SK-N-SH (cell line): ENCODE results near the gene PAM. TPM values are rescaled to one million over a fixed set of nuclear protein-coding genes. Genes with fewer than 3 reads are reported as not detected.

Source experiments
- CTCF ChIA-PET: fragments of 300-600, 350-600 bp; formaldehyde crosslinking; extraction: SDS; loops from one replicate; lab custom pipeline; 2021; lab: Yijun Ruan, JAX
- POLR2A ChIA-PET: fragments of 350-600 bp; sonication (Branson Sonifier 250); formaldehyde crosslinking; extraction: SDS; loops from one replicate; lab custom pipeline; 2020; ENCODE audit warnings: antibody characterized with exemption, inconsistent platforms; lab: Yijun Ruan, JAX
- DNase-seq: peaks from one replicate; pipeline ENCODE4 v3.0.0; 2012
- H2AFZ ChIP-seq: fragments of 200-600 bp; sonication (generic); 2 replicates; pipeline ENCODE4 v1.8.1; 2016; ENCODE audit warnings: antibody characterized with exemption, mild to moderate bottlenecking, low read depth
- H3F3A ChIP-seq: fragments of 200-600 bp; sonication (generic); replicated peaks from 2 replicates; pipeline ENCODE3; 2016; ENCODE audit warnings: antibody characterized with exemption, mild to moderate bottlenecking; ENCODE audit not compliant: insufficient read depth
- H3K27ac ChIP-seq, 2 experiments: fragments of 200-500 bp in 1 of 2; fragments of 200-600 bp in 1 of 2; sonication (Bioruptor generic) in 1 of 2; sonication (generic), shearing (Covaris generic) in 1 of 2; 2 replicates each; pipeline versions ENCODE4 v1.5.1 to v1.6.1; 2014 to 2016; ENCODE audit warnings: low read depth in 2 of 2, inconsistent platforms in 1 of 2, low read length in 1 of 2, mild to moderate bottlenecking in 1 of 2, mixed read lengths in 1 of 2
- H3K27me3 ChIP-seq: fragments of 200-600 bp; sonication (generic), shearing (Covaris generic); 2 replicates; pipeline ENCODE4 v1.6.1; 2016; ENCODE audit warnings: mixed run types; ENCODE audit not compliant: insufficient read depth
- H3K36me3 ChIP-seq, 2 experiments: fragments of 200-500 bp in 1 of 2; fragments of 200-600 bp in 1 of 2; sonication (Bioruptor generic) in 1 of 2; sonication (generic) in 1 of 2; replicated peaks in 1 of 2; 2 replicates each; pipeline versions ENCODE3 to v1.5.1; 2014 to 2016; ENCODE audit warnings: low read length in 1 of 2, mild to moderate bottlenecking in 1 of 2; ENCODE audit not compliant: insufficient read depth in 2 of 2, control insufficient read depth in 1 of 2
- H3K4me1 ChIP-seq, 2 experiments: fragments of 200-500 bp in 1 of 2; fragments of 200-600 bp in 1 of 2; sonication (Bioruptor generic) in 1 of 2; sonication (generic), shearing (Covaris generic) in 1 of 2; 2 replicates each; pipeline versions ENCODE4 v1.5.1 to v1.6.1; 2014 to 2016; ENCODE audit warnings: low read depth in 1 of 2, low read length in 1 of 2, mixed run types in 1 of 2; ENCODE audit not compliant: insufficient read depth in 2 of 2, control insufficient read depth in 1 of 2
- H3K4me2 ChIP-seq: fragments of 200-600 bp; sonication (generic), shearing (Covaris generic); 2 replicates; pipeline ENCODE4 v1.6.1; 2017; ENCODE audit warnings: mixed run types
- H3K4me3 ChIP-seq, 2 experiments: fragments of 200-500 bp in 1 of 2; fragments of 200-600 bp in 1 of 2; sonication (Bioruptor generic) in 1 of 2; sonication (generic), shearing (Covaris generic) in 1 of 2; 2 replicates each; pipeline versions ENCODE4 v1.5.1 to v1.8.1; 2014 to 2016; ENCODE audit warnings: low read depth in 2 of 2, inconsistent platforms in 1 of 2, low read length in 1 of 2, mild to moderate bottlenecking in 1 of 2, mixed read lengths in 1 of 2, moderate library complexity in 1 of 2
- H3K79me2 ChIP-seq: fragments of 200-600 bp; sonication (generic); 2 replicates; pipeline ENCODE4 v1.8.1; 2017; ENCODE audit warnings: mild to moderate bottlenecking; ENCODE audit not compliant: insufficient read depth
- H3K9ac ChIP-seq: fragments of 200-600 bp; sonication (generic); 2 replicates; pipeline ENCODE4 v1.6.1; 2017; ENCODE audit warnings: mixed run types
- H3K9me2 ChIP-seq: fragments of 200-600 bp; sonication (generic); 2 replicates; pipeline ENCODE4 v1.6.1; 2017; ENCODE audit warnings: mixed run types
- H3K9me3 ChIP-seq: fragments of 200-600 bp; sonication (generic); 2 replicates; pipeline ENCODE4 v1.6.1; 2017; ENCODE audit warnings: mixed run types, mild to moderate bottlenecking, moderate library complexity
- H4K20me1 ChIP-seq: fragments of 200-600 bp; sonication (generic); 2 replicates; pipeline ENCODE4 v1.6.1; 2017; ENCODE audit warnings: mild to moderate bottlenecking, mixed run types; ENCODE audit not compliant: insufficient read depth
- CTCF ChIP-seq: fragments of 200-600 bp; sonication (generic); IDR thresholded peaks from 2 replicates; pipeline ENCODE4 v1.6.1; 2017; ENCODE audit warnings: antibody characterized with exemption, mild to moderate bottlenecking, moderate library complexity
- ELF1 ChIP-seq: IDR thresholded peaks from 2 replicates; pipeline ENCODE4 v1.4.0; 2012
- EP300 ChIP-seq, 2 experiments: IDR thresholded peaks; 2 replicates each; pipeline versions ENCODE4 v1.4.0 to v1.6.1; 2012; ENCODE audit warnings: borderline replicate concordance in 1 of 2, low read depth in 1 of 2, low read length in 1 of 2
- EZH2phosphoT487 ChIP-seq: fragments of 200-600 bp; sonication (generic); IDR thresholded peaks from 2 replicates; pipeline ENCODE4 v1.6.1; 2017; ENCODE audit warnings: low read depth, mixed run types, mild to moderate bottlenecking, antibody characterized with exemption, moderate library complexity, borderline replicate concordance
- FOXM1 ChIP-seq: IDR thresholded peaks from 2 replicates; pipeline ENCODE4 v1.4.0; 2012; ENCODE audit warnings: low read depth, mild to moderate bottlenecking
- GABPA ChIP-seq: IDR thresholded peaks from 2 replicates; pipeline ENCODE4 v1.4.0; 2012; ENCODE audit warnings: low read depth, mild to moderate bottlenecking
- JUND ChIP-seq: IDR thresholded peaks from 2 replicates; pipeline ENCODE4 v1.4.0; 2012
- NRF1 ChIP-seq: IDR thresholded peaks from 2 replicates; pipeline ENCODE4 v1.6.1; 2012; ENCODE audit warnings: low read depth, mild to moderate bottlenecking, low read length
- RAD21 ChIP-seq: IDR thresholded peaks from 2 replicates; pipeline ENCODE4 v1.6.1; 2012; ENCODE audit warnings: mild to moderate bottlenecking, low read length
- RFX5 ChIP-seq: IDR thresholded peaks from 2 replicates; pipeline ENCODE4 v1.6.1; 2012; ENCODE audit warnings: mild to moderate bottlenecking, improper control_type of control experiment, low read length
- SIN3A ChIP-seq: IDR thresholded peaks from 2 replicates; pipeline ENCODE4 v1.6.1; 2012; ENCODE audit warnings: low read depth, mild to moderate bottlenecking, low read length, moderate library complexity, borderline replicate concordance
- TAF1 ChIP-seq: IDR thresholded peaks from 2 replicates; pipeline ENCODE4 v1.6.1; 2012; ENCODE audit warnings: low read depth, mild to moderate bottlenecking, low read length, moderate library complexity, borderline replicate concordance
- TCF12 ChIP-seq: IDR thresholded peaks from 2 replicates; pipeline ENCODE4 v1.4.0; 2012
- TEAD4 ChIP-seq: IDR thresholded peaks from 2 replicates; pipeline ENCODE4 v1.4.0; 2012; ENCODE audit warnings: mild to moderate bottlenecking, borderline replicate concordance; ENCODE audit not compliant: insufficient read depth
- USF1 ChIP-seq: IDR thresholded peaks from 2 replicates; pipeline ENCODE4 v1.4.0; 2012; ENCODE audit warnings: low read depth, borderline replicate concordance
- USF2 ChIP-seq: fragments of 150-350 bp; IDR thresholded peaks from 2 replicates; pipeline ENCODE4 v1.6.1; 2017; ENCODE audit warnings: antibody characterized with exemption, low read length, low read depth, borderline replicate concordance
- WGBS: methylation state at CpG from one replicate; pipeline ENCODE4 v1.1.6; 2017; ENCODE audit warnings: low lambda C conversion rate; 5-methylcytosine and 5-hydroxymethylcytosine counted together
- polyA plus RNA-seq, 3 experiments: library from polyadenylated mRNA; depleted of rRNA; stranded (reverse); fragments of >200 nt; gene quantifications; 2 replicates each; pipeline ENCODE4 v1.2.3, GENCODE V29; 2012

Gene PAM
- polyA plus RNA-seq, 1 of the 3 experiments (the other 2 are of a cell fraction): 507 TPM

GRCh38 chr5:102863764-102864560 is 108.9 kb downstream of the PAM start:
- Histone ChIP-seq H3K9me3 (no peaks in the 10 kb centered on the region), H3K9ac (no peak overlapping the region), H4K20me1 (no peaks in the 10 kb centered on the region; the same call in 1 of the 2 replicates), H3F3A (peaks cover 24% of the 10 kb centered on the region), H3K4me1 (peaks cover 5 to 20% of the 10 kb centered on the region in 2 experiments; a peak in 3 of 4 replicates), H3K4me3 (no peak overlapping the region), H3K27me3 (no peaks in the 10 kb centered on the region), H3K36me3 (peaks cover 5 to 14% of the 10 kb centered on the region in 2 experiments), H3K79me2 (peaks cover 49% of the 10 kb centered on the region), H3K4me2 (peak overlapping the region; percentile 85; the same call in 1 of the 2 replicates), H3K27ac (peak overlapping the region in 1 of 2 experiments; percentile 97; a peak in 3 of 4 replicates), H3K9me2 (no peaks in the 10 kb centered on the region), H2AFZ (no peak overlapping the region)
- ChIA-PET POLR2A (no interaction called here), CTCF (interaction anchor here (1.8 to 3.1 kb wide), 4 partner anchors 10 to 183 kb away, joined by 4 to 8 read pairs (median 6); no protein-coding TSS in a partner anchor)
- no peak for DNase-seq
- TF ChIP-seq SIN3A (no peak), RFX5 (no peak), EZH2phosphoT487 (no peak), ELF1 (no peak), JUND (no peak), CTCF (no peak), TCF12 (no peak), RAD21 (no peak), NRF1 (no peak), EP300 (IDR thresholded peaks at IDR 0.05; ENCODE audit: borderline replicate concordance in 1 of 2, low read depth in 1 of 2, low read length in 1 of 2) (no peak), USF2 (no peak)

- H3K9me3 ChIP-seq: no peaks in the 10 kb centered on the region
- WGBS: 7% methylated on average over 3 of the region's 3 CpGs
- no peak for DNase-seq
- no peak for TF ChIP-seq TAF1
- no peak for TF ChIP-seq RAD21
- TF ChIP-seq TCF12: no peak
- no peak for TF ChIP-seq GABPA
- TF ChIP-seq FOXM1: 0 out of 2 replicates have a peak, but pooled peaks have one; percentile 1
- no peak; the same call in 1 of the 2 replicates for TF ChIP-seq USF1
- TF ChIP-seq TEAD4: 0 out of 2 replicates have a peak, but pooled peaks have one; percentile 14
- TF ChIP-seq, all 33 proteins: peak for 2
- H3K79me2 ChIP-seq: peaks cover 53% of the 10 kb centered on the region
- H4K20me1 ChIP-seq: no peaks in the 10 kb centered on the region; the same call in 1 of the 2 replicates
- peak overlapping the region; percentile 77 to 86; a peak in 3 of 4 replicates for H3K4me3 ChIP-seq
- H3K4me2 ChIP-seq: peak overlapping the region; percentile 85
- H3K36me3 ChIP-seq: peaks cover 15 to 25% of the 10 kb centered on the region in 2 experiments
- H3K9ac ChIP-seq: peak overlapping the region; percentile 90
- peak overlapping the region; percentile 77 for H2AFZ ChIP-seq
- no peaks in the 10 kb centered on the region for H3K27me3 ChIP-seq
- H3K27ac ChIP-seq: peak overlapping the region; percentile 68 to 97
- peaks cover 5 to 18% of the 10 kb centered on the region in 2 experiments; a peak in 3 of 4 replicates for H3K4me1 ChIP-seq
- peaks cover 22% of the 10 kb centered on the region for H3F3A ChIP-seq
- ChIA-PET POLR2A (no interaction called here), CTCF (interaction anchor here (1.0 to 3.1 kb wide), 6 partner anchors 8 to 184 kb away, joined by 4 to 8 read pairs (median 6); no protein-coding TSS in a partner anchor)
- no peaks in the 10 kb centered on the region for H3K9me2 ChIP-seq
Observed at GRCh38 chr5:102865171-102865509, 110.0 kb downstream of the PAM start.
